OCI-LY1 (cell line): ENCODE data around the gene ETV7.

Experiments
- H2AFZ ChIP-seq: fragments of 200-600 bp; sonication (generic), shearing (Covaris generic); 2 replicates; pipeline ENCODE4 v1.6.0; 2014; ENCODE audit warnings: antibody characterized with exemption, mild to moderate bottlenecking, low read length
- H3F3A ChIP-seq: fragments of 200-600 bp; sonication (generic), shearing (Covaris generic); 2 replicates; pipeline ENCODE4 v1.6.0; 2014; ENCODE audit warnings: mild to moderate bottlenecking, antibody characterized with exemption, low read length, moderate library complexity; ENCODE audit not compliant: insufficient read depth
- H3K27ac ChIP-seq: fragments of 200-600 bp; sonication (generic); 2 replicates; pipeline ENCODE4 v1.5.1; 2014; ENCODE audit warnings: low read length, mixed run types, mild to moderate bottlenecking, low read depth; ENCODE audit not compliant: poor library complexity, severe bottlenecking
- H3K27me3 ChIP-seq: fragments of 200-600 bp; sonication (generic); 2 replicates; pipeline ENCODE4 v1.6.0; 2014; ENCODE audit warnings: antibody characterized with exemption, mild to moderate bottlenecking, low read length, moderate library complexity; ENCODE audit not compliant: insufficient read depth
- H3K36me3 ChIP-seq: fragments of 200-600 bp; sonication (generic); 2 replicates; pipeline ENCODE4 v1.6.1; 2014; ENCODE audit warnings: mild to moderate bottlenecking, antibody characterized with exemption, low read length, moderate library complexity, mixed read lengths; ENCODE audit not compliant: insufficient read depth
- H3K4me1 ChIP-seq: fragments of 200-600 bp; sonication (generic); 2 replicates; pipeline ENCODE4 v1.5.1; 2014; ENCODE audit warnings: mild to moderate bottlenecking, low read length, moderate library complexity; ENCODE audit not compliant: insufficient read depth, severe bottlenecking
- H3K4me2 ChIP-seq: fragments of 200-600 bp; sonication (generic), shearing (Covaris generic); 2 replicates; pipeline ENCODE4 v1.6.1; 2014; ENCODE audit warnings: low read length
- H3K4me3 ChIP-seq: fragments of 200-600 bp; sonication (generic); 2 replicates; pipeline ENCODE4 v1.5.1; 2014; ENCODE audit warnings: low read length, low read depth, mild to moderate bottlenecking, mixed read lengths; ENCODE audit not compliant: poor library complexity, severe bottlenecking
- H3K79me2 ChIP-seq: fragments of 200-600 bp; shearing (Covaris generic); 2 replicates; pipeline ENCODE4 v1.6.1; 2016; ENCODE audit warnings: mixed run types, low read length, mixed read lengths; ENCODE audit not compliant: insufficient read depth
- H3K9ac ChIP-seq: fragments of 200-600 bp; sonication (generic), shearing (Covaris generic); 2 replicates; pipeline ENCODE4 v1.6.1; 2014; ENCODE audit warnings: mild to moderate bottlenecking, low read length, mixed read lengths
- H3K9me2 ChIP-seq: fragments of 200-600 bp; sonication (generic), shearing (Covaris generic); 2 replicates; pipeline ENCODE4 v1.6.1; 2014; ENCODE audit warnings: low read depth, mild to moderate bottlenecking, low read length, mixed read lengths
- H3K9me3 ChIP-seq: fragments of 200-600 bp; shearing (Covaris generic); 2 replicates; pipeline ENCODE4 v1.6.1; 2014; ENCODE audit warnings: low read length, mixed read lengths
- H4K20me1 ChIP-seq: fragments of 200-600 bp; sonication (generic), shearing (Covaris generic); 2 replicates; pipeline ENCODE4 v1.6.0; 2016; ENCODE audit warnings: mild to moderate bottlenecking, low read length; ENCODE audit not compliant: insufficient read depth
- CTCF ChIP-seq: fragments of 200-600 bp; sonication (generic), shearing (Covaris generic); IDR thresholded peaks from 2 replicates; pipeline ENCODE4 v1.5.1; 2017; ENCODE audit warnings: mild to moderate bottlenecking, antibody characterized with exemption, low read length, moderate library complexity, mixed read lengths
- EZH2 ChIP-seq: fragments of 200-600 bp; sonication (generic), shearing (Covaris generic); IDR thresholded peaks from 2 replicates; pipeline ENCODE4 v1.8.0; 2017; ENCODE audit warnings: borderline replicate concordance, mixed run types, mild to moderate bottlenecking, antibody characterized with exemption, low read length, moderate library complexity, mixed read lengths

The ETV7 gene

GRCh38 chr6:36383606-36384005, 3.9 kb downstream of the ETV7 start:
- no peak overlapping the region for H3K4me2 ChIP-seq
- no peaks in the 10 kb centered on the region for H4K20me1 ChIP-seq
- no peaks in the 10 kb centered on the region for H3K36me3 ChIP-seq
- H2AFZ ChIP-seq: no peak overlapping the region
- H3K79me2 ChIP-seq: no peaks in the 10 kb centered on the region
- H3K9ac ChIP-seq: no peak overlapping the region
- no peaks in the 10 kb centered on the region for H3K9me2 ChIP-seq
- H3K9me3 ChIP-seq: no peaks in the 10 kb centered on the region
- peaks cover 5% of the 10 kb centered on the region; the same call in 1 of the 2 replicates for H3K27me3 ChIP-seq
- no peaks in the 10 kb centered on the region for H3F3A ChIP-seq
- no peaks in the 10 kb centered on the region for H3K4me1 ChIP-seq
- TF ChIP-seq CTCF (no peak), EZH2 (no peak)
- H3K4me3 ChIP-seq: no peak overlapping the region
- H3K27ac ChIP-seq: no peak overlapping the region

GRCh38 chr6:36382976-36383375, 4.5 kb downstream of the ETV7 start:
- no peaks in the 10 kb centered on the region for H3K9me3 ChIP-seq
- H3K27ac ChIP-seq: no peak overlapping the region
- no peak overlapping the region for H3K9ac ChIP-seq
- no peaks in the 10 kb centered on the region for H3K4me1 ChIP-seq
- no peak overlapping the region for H3K4me2 ChIP-seq
- no peaks in the 10 kb centered on the region for H4K20me1 ChIP-seq
- H3F3A ChIP-seq: no peaks in the 10 kb centered on the region
- H3K9me2 ChIP-seq: no peaks in the 10 kb centered on the region
- H3K27me3 ChIP-seq: peaks cover 5% of the 10 kb centered on the region; the same call in 1 of the 2 replicates
- TF ChIP-seq CTCF: no peak
- TF ChIP-seq EZH2: no peak
- H2AFZ ChIP-seq: no peak overlapping the region
- no peak overlapping the region for H3K4me3 ChIP-seq
- no peaks in the 10 kb centered on the region for H3K79me2 ChIP-seq
- H3K36me3 ChIP-seq: no peaks in the 10 kb centered on the region

GRCh38 chr6:36381502-36382389, 5.7 kb downstream of the ETV7 start:
- H3K9me3 ChIP-seq: no peaks in the 10 kb centered on the region
- no peak overlapping the region for H3K4me3 ChIP-seq
- TF ChIP-seq CTCF (no peak), EZH2 (no peak)
- H3K4me1 ChIP-seq: no peaks in the 10 kb centered on the region
- no peak overlapping the region for H2AFZ ChIP-seq
- H3K4me2 ChIP-seq: no peak overlapping the region
- no peaks in the 10 kb centered on the region for H3F3A ChIP-seq
- H3K9ac ChIP-seq: no peak overlapping the region
- no peaks in the 10 kb centered on the region for H4K20me1 ChIP-seq
- H3K36me3 ChIP-seq: no peaks in the 10 kb centered on the region
- no peak overlapping the region for H3K27ac ChIP-seq
- no peaks in the 10 kb centered on the region for H3K9me2 ChIP-seq
- H3K27me3 ChIP-seq: peaks cover 5% of the 10 kb centered on the region; the same call in 1 of the 2 replicates
- no peaks in the 10 kb centered on the region for H3K79me2 ChIP-seq
